Adrenal gland (tissue), 12 donors: ENCODE measurements around the gene DARS1. TPM values are rescaled to one million over a fixed set of nuclear protein-coding genes. Genes with fewer than 3 reads are reported as not detected.

Source experiments
- DNase-seq, 7 donors: peaks; one replicate each; pipeline ENCODE4 v3.0.0-alpha.2; 2019 to 2020
- H3K27ac ChIP-seq, 5 donors: fragments of 200-600 bp; sonication (generic) in 4 of 5; 1 replicate in 3 of 5; 2 replicates in 2 of 5; pipeline versions ENCODE4 v1.5.1 to v1.8.0; 2016 to 2020; ENCODE audit warnings: mild to moderate bottlenecking in 1 of 5
- H3K27me3 ChIP-seq: fragments of 200-600 bp; 2 replicates; pipeline ENCODE4 v1.8.0; 2021
- H3K36me3 ChIP-seq, 2 donors: fragments of 200-600 bp; replicated peaks in 1 of 2; 1 replicate in 1 of 2; 2 replicates in 1 of 2; pipeline versions ENCODE4 v1.5.1 to v1.8.0; 2018 to 2022
- H3K4me1 ChIP-seq, 2 donors: fragments of 200-600 bp; replicated peaks in 1 of 2; 1 replicate in 1 of 2; 2 replicates in 1 of 2; pipeline versions ENCODE4 v1.5.1 to v1.8.0; 2018 to 2021
- H3K4me3 ChIP-seq, 4 donors: fragments of 200-600 bp; sonication (generic) in 3 of 4; one replicate each; pipeline ENCODE4 v1.5.1; 2016 to 2018
- H3K9me3 ChIP-seq, 3 donors: fragments of 200-600 bp; sonication (generic) in 1 of 3; replicated peaks in 1 of 3; 1 replicate in 2 of 3; 2 replicates in 1 of 3; pipeline versions ENCODE4 v1.5.1 to v1.8.0; 2016 to 2021
- POLR2A ChIP-seq, 2 donors: fragments of 450-650 bp; IDR thresholded peaks; one replicate each; pipeline ENCODE4 v1.6.1; 2017; ENCODE audit warnings: antibody characterized with exemption in 2 of 2, mild to moderate bottlenecking in 2 of 2, moderate library complexity in 1 of 2
- WGBS, 4 donors: extraction: QIAGEN DNeasy Blood & Tissue Kit in 2 of 4; methylation state at CpG; one replicate each; pipeline versions ENCODE4 v1.1.5 to v1.1.7; 2013 to 2017; 5-methylcytosine and 5-hydroxymethylcytosine counted together
- intact Hi-C, 2 donors: fragments of 100-400 bp; cut with DNase I; formaldehyde crosslinking; loops; one replicate each; pipeline versions ENCODE4 v1.14.1 to v1.15.0; 2022 to 2023
- polyA plus RNA-seq, 3 donors: library from polyadenylated mRNA; stranded (reverse); fragments of 200-250 nt in 2 of 3; fragments of 350-450 nt in 1 of 3; fragmentation: Illumina TruSeq in 1 of 3; extraction: RNeasy Lipid Tissue Mini Kit (QIAGEN cat#74804) in 1 of 3; gene quantifications; one replicate each; pipeline ENCODE4 v1.2.3, GENCODE V29; 2013 to 2014
- total RNA-seq, 9 donors: library from RNA; depleted of rRNA in 4 of 9; stranded (reverse); fragments of >200 nt in 4 of 9; fragments of 120-200 nt in 1 of 9; fragmentation: NEBNext Ultra II Directional in 1 of 9; extraction: Animal tissue kit (Norgen Biotek cat#: 25700) in 1 of 9; gene quantifications; one replicate each; pipeline versions ENCODE4 v1.1.0 to v1.2.4, GENCODE V29; 2013 to 2023
- TF ChIP-seq, protein P1 (sequence below), 6 experiments: fragments of 450-650 bp in 4 of 6; fragments of 200-600 bp in 2 of 6; sonication (generic) in 1 of 6; IDR thresholded peaks; 1 replicate in 5 of 6; 2 replicates in 1 of 6; pipeline versions ENCODE4 v1.5.1 to v1.8.0; 2016 to 2021; ENCODE audit warnings: antibody characterized with exemption in 6 of 6, mild to moderate bottlenecking in 2 of 6, moderate library complexity in 1 of 6
- donor health status: healthy with polysubstance abuse.
- donor health status: Bipolar disorder and iron deficiency.
- donor health status: DM: yes; HTN: yes; CAD: no.
- donor health status: DM: no; HTN: no; CAD: no.
- donor health status: DM: no; HTN: no; CAD: no.
- donor health status: DM: yes; HTN: yes; CAD: no.

DARS1 gene
- total and polyA plus RNA-seq, 12 donors: 50.6 to 159 (median 82.9) TPM

DNA sequence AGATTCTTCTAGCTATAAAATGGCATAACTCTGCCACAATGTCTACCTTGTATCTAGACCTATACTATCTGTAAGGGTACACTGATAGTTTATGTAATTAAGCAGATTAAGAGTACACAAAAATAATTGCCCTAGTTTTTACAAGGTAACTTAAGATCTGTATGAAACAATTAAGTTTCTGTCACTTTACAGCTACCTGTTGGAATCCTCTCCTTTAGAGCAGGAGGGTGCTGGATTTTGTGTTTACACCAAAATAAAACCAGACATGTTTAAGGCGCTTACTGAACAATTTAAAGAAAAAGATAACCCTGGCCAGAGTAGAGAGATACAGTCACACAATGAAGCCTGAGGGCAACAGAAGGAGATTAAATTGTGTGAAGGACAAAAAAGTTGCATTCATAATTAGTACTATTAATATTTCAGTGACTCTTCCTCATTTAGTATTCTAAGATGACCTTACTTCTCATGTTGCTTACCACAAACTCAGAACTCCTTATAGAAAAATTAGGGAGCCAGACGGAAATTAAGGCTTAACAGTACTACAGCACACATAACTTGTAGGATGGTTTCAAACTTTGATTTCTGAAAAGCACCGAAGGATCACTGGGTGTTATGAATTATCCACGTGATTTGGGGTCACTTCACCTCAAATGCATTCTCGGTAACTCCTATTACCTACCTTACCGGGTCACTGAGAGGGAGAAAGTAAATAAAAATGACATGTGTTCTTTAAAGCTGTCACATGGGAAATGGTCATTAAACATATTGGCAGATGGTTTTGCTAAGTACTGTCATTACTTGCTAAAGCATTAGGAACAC is 1.0 kb downstream of the DARS1 start:
- 11 to 12% (median 11%) methylated on average over 6 of the region's 6 CpGs for WGBS, 4 donors
- Histone ChIP-seq H3K4me1 (peaks cover 7 to 19% of the 10 kb centered on the region in 2 donors), H3K9me3 (no peaks in the 10 kb centered on the region), H3K27ac (peak overlapping the region; percentile 42 to 97 (median 86)), H3K36me3 (no peaks in the 10 kb centered on the region), H3K4me3 (peak overlapping the region; percentile 47 to 74 (median 65)), H3K27me3 (no peaks in the 10 kb centered on the region)
- DNase-seq: no peak
- TF ChIP-seq, protein P1, sequence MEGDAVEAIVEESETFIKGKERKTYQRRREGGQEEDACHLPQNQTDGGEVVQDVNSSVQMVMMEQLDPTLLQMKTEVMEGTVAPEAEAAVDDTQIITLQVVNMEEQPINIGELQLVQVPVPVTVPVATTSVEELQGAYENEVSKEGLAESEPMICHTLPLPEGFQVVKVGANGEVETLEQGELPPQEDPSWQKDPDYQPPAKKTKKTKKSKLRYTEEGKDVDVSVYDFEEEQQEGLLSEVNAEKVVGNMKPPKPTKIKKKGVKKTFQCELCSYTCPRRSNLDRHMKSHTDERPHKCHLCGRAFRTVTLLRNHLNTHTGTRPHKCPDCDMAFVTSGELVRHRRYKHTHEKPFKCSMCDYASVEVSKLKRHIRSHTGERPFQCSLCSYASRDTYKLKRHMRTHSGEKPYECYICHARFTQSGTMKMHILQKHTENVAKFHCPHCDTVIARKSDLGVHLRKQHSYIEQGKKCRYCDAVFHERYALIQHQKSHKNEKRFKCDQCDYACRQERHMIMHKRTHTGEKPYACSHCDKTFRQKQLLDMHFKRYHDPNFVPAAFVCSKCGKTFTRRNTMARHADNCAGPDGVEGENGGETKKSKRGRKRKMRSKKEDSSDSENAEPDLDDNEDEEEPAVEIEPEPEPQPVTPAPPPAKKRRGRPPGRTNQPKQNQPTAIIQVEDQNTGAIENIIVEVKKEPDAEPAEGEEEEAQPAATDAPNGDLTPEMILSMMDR (IDR thresholded peaks at IDR 0.05): no peak
- no peak for TF ChIP-seq POLR2A (IDR thresholded peaks at IDR 0.05)
- intact Hi-C loops: no loop called here

DNA sequence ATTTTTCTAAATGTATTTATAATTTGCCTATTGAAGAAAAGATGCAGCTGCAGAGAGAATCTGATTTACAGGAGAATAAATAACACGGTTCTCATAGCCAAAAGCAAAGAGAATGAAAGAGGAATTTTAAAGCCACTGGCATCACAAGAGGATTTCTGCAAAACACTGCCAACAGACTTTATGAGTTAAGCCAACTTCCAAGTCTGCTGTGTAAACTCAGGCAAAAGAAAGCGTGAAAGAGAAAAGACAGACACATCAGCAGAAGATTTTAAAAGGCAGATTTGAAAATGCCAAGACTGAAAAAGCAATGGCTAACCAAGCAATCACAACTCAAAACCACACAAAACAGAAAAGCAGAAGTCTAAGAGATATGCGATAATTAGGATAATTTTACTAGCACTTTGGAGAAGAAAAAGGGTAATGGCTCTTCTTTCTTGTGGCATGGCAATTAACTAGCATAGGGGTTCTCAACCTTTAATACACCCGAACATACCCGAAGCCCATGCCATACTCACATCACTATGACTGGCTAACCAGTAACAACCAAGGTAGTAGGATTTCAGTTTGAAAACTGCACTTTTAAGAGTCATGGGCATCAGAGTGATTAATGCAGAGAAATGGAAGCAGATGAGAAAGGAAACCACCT is 4.9 kb downstream of the DARS1 start:
- H3K36me3 ChIP-seq: peaks cover 0 to 24% of the 10 kb centered on the region in 2 donors
- H3K4me1 ChIP-seq: peaks cover 7 to 19% of the 10 kb centered on the region in 2 donors

DNA sequence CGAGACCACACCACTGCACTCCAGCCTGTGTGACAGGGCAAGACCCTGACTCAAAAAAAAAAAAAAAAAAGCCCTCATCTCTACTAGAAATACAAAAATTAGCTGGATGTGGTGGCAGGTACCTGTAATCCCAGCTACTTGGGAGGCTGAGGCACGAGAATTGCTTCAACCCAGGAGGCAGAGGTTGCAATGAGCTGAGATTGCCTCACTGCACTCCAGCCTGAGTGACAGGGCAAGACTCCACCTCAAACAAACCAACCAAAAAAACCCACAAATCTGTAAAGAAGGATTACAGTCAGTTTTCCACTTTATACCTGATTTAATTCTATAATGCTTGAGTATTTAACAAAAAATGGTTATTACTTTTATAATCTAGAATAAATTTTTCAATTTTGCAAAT is 9.7 kb downstream of the DARS1 start:
- no peak for TF ChIP-seq POLR2A (IDR thresholded peaks at IDR 0.05)
- TF ChIP-seq, protein P1 (IDR thresholded peaks at IDR 0.05): no peak
- no peaks in the 10 kb centered on the region for H3K27me3 ChIP-seq
- H3K4me1 ChIP-seq: no peaks in the 10 kb centered on the region
- no peak overlapping the region for H3K27ac ChIP-seq
- H3K9me3 ChIP-seq: peaks cover 0 to 7% (median 0%) of the 10 kb centered on the region in 3 donors
- DNase-seq: no peak
- peaks cover 0 to 24% of the 10 kb centered on the region in 2 donors for H3K36me3 ChIP-seq
- H3K4me3 ChIP-seq: no peak overlapping the region
- intact Hi-C loops: no loop called here
- 90 to 93% (median 92%) methylated on average over 2 of the region's 2 CpGs for WGBS, 4 donors

More for the DNA sequence above, 4.9 kb downstream of the DARS1 start:
- no peak overlapping the region for H3K27ac ChIP-seq
- no peaks in the 10 kb centered on the region for H3K9me3 ChIP-seq
- no peak for DNase-seq
- no peak for TF ChIP-seq POLR2A (IDR thresholded peaks at IDR 0.05)
- TF ChIP-seq, protein P1 (IDR thresholded peaks at IDR 0.05): no peak
- no peak overlapping the region for H3K4me3 ChIP-seq
- intact Hi-C loops: no loop called here
- H3K27me3 ChIP-seq: no peaks in the 10 kb centered on the region
- WGBS, 4 donors: 83 to 92% (median 87%) methylated on average over 5 of the region's 5 CpGs

DNA sequence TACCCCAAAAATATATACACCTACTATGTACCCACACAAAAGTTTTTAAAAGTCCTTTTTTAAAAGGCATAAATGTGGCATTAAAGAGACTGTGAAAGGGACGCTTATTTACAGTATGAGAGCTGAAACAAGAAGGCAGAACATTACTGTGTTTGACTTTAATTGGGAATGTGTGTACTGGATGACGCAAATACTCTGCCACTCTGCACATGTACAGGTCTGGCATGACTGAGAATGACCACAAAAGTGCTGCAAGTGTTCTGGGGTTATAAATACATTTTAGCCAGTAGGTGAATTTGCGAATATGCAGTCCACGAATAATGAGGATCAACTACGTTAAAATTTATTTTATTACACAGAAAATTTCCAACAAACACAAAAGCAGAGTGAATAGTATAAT is 11.4 kb downstream of the DARS1 start:
- no peak for DNase-seq
- 91 to 96% (median 92%) methylated on average over 5 of the region's 5 CpGs for WGBS, 4 donors
- no peak overlapping the region for H3K27ac ChIP-seq

More for the DNA sequence above, 11.4 kb downstream of the DARS1 start:
- intact Hi-C loops: no loop called here
- peaks cover 0 to 24% of the 10 kb centered on the region in 2 donors for H3K36me3 ChIP-seq
- H3K27me3 ChIP-seq: no peaks in the 10 kb centered on the region
- TF ChIP-seq, protein P1 (IDR thresholded peaks at IDR 0.05): no peak
- no peak for TF ChIP-seq POLR2A (IDR thresholded peaks at IDR 0.05)
- H3K9me3 ChIP-seq: peaks cover 0 to 7% (median 0%) of the 10 kb centered on the region in 3 donors
- H3K4me1 ChIP-seq: no peaks in the 10 kb centered on the region
- no peak overlapping the region for H3K4me3 ChIP-seq
